DMS 273 treated with DMSO at 0.1 percent for 48 hours (cell line): ENCODE measurements around the gene NR6A1.
A peak's percentile ranks its signal among the peaks of the same experiment; 100 is the strongest.

Experiments
- DNase-seq: peaks from one replicate; lab custom pipeline; 2025; lab: John Stamatoyannopoulos, UW

The NR6A1 gene

DNA sequence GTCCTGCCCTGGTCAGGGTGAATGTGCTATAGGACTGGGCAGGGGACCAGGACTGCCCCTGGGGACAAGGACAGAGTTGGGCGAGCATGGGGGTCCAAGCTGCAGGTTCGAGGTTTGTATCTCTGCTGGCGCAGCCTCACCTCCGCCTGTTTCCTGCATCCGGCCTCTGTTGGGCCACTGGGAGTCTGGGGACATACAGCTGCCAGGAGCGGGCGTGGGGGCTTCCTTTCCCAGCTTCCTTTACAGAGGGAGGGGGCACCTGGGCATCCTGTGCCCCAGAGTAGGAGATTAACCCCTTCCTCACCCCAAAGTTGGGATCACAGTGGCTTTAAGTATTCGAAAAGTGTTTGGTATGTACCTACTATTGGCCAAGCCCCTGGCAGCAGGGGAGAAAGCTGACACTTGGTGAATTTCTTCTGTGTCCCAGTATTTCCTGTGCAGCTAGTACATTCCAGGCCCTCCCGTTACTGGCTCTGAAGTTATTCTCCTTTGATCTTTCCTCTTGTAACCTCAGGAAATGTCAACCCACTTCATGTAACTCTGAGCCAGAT, 24.8 kb upstream of the NR6A1 start:
- no peak for DNase-seq

DNA sequence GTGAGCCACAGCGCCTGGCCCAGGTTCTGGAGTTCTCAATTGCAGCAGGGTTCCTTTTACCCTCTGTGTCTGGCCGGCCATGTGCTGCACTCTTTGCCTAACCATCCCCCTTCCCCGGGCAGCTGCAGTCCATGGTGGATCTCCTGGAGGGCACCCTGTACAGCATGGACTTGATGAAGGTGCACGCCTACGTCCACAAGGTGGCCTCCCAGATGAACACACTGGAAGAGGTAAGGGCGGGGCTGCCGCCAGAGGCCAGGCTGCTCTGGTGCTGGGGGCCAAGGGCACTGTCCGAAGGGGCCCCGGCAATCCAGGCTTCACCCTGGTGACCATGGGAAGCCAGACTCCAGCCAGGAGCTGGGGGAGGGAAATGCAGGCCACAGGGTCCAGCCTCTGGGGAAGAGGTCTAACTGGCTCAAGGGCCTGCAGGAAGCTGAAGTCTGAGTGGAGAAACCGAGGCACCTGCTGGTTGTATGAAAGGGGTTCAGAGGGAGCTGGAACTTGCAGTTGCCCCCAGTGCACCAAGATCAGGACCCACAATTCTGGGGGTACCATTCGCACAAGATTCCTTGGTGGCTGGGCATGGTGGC, 23.9 kb upstream of the NR6A1 start:
- no peak for DNase-seq

- DNase-seq, result peak; percentile 48
Measured at GRCh38 chr9:124793015-124793541, 22.0 kb upstream of the NR6A1 start.

DNA sequence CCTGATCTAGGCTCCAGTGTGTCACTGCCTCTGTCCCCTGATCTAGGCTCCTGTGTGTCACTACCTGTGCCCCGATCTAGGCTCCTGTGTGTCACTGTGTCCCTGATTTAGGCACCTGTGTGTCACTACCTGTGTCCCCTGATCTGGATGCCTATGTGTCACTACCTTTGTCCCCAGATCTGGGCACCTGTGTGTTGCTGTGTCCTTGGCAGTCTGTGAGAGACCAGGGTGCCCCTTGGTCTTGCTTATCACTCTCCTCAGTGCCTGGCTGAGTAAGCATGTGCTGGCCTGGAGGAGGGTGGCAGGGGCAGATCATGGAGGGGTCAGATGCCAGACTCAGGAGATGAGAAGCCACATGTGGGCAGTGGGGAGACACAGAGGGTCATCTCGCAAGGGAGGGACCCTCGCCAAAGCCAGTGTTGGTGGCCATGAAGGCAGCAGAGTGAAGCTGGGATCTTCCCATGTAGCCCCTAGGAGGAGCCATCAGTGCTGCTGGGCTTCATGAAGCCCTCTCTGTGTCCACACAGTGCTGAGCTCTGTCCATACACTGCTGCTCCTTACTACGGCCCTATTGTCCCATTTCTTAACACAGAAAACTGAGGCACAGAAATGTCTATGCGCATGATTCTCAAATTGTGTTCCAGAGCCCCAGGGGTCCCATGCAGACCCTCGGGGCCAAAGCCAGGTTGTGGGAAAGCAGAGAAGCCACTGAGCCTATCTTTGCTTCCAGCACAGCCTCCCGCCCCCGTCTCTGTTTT, 21.3 kb upstream of the NR6A1 start:
- no peak for DNase-seq

DNA sequence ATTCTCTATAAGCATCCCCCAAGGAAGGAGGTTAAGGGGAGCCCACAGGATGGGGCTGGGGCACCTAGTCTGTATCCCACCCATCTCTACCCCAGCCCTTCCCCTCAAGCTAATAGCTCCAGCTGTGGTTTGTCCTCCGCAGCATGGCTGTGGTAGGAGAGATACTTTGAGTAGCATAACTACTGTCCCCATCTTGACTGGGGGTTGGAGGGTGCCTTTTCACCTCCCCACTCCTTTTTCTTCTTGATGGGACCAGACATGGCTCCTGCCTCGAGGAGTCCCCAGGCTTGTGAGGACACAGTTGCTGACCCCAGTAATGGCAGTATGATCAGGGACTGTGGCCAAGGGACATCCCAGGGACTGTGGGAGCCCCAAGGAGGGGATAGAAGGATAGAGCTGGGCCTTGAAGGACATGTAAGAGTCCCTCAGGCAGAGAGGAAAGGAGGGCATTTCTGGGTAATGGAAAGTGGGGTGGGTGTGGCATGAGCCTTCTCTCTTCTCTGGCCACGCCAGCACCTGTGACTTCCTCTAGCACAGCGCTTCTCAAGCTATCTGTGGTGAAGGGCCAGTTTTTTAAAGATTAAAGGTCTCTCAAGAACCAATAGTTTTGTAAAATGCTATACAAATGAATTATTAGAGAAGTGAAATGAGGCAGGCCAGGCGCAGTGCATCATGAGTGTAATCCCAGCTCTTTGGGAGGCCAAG, 19.8 kb upstream of the NR6A1 start:
- no peak for DNase-seq

GRCh38 chr9:124790301-124790700, 19.2 kb upstream of the NR6A1 start:
- no peak for DNase-seq

GRCh38 chr9:124789531-124789930, 18.4 kb upstream of the NR6A1 start:
- DNase-seq, result no peak

DNA sequence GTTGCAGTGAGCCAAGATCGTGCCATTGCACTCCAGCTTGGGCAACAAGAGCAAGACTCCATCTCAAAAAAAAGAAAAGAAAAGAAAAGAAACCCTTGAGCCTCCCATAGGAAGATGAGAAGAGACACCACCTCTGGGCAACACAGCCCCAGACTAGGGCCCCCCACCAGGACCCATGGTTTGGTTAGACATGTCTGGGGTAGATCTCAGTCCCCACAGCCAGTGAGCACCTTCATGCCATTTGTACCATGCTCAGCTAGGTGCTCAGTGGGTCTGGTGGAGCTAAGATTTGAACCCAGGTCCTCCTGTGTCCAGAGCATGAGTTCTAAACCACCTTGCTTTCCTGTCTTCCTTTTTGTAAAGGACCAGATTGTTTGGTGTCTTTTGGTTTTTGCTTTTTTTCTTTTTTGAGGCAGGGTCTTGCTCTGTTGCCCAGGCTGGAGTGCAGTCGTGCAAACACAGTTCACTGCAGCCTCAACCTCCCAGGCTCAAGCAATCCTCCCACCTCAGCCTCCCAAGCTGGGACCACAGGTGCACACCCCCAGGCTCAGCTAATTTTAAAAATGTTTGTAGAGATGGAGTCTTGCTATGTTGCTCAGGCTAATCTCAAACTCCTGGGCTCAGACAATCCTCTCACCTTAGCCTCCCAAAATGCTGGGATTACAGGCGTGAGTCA, 17.6 kb upstream of the NR6A1 start:
- DNase-seq, result no peak

- DNase-seq, result no peak
Measured at GRCh38 chr9:124786881-124787573, 15.9 kb upstream of the NR6A1 start.

GRCh38 chr9:124784509-124784908, 13.4 kb upstream of the NR6A1 start:
- no peak for DNase-seq

DNA sequence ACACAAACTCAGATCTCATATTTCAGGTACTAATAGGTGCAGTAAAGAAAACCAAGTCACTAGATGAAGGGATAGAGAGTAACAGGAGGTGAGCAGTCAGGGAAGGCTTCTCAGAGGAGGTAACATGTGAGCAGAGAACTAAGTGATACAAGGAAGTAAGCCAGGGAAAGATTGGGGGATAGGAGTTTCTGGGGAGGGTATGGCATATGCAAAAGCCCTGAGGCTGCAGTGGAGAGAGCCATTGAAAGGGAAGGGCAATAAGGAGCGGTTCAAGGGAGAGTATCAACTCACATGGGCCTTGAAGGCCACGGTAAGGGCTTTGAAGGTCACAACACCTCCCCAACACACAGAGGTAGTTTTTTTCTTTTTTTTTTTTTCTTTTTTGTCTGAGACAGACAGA, 12.7 kb upstream of the NR6A1 start:
- DNase-seq, result no peak

GRCh38 chr9:124782661-124783574, 11.8 kb upstream of the NR6A1 start:
- DNase-seq, result no peak

DNA sequence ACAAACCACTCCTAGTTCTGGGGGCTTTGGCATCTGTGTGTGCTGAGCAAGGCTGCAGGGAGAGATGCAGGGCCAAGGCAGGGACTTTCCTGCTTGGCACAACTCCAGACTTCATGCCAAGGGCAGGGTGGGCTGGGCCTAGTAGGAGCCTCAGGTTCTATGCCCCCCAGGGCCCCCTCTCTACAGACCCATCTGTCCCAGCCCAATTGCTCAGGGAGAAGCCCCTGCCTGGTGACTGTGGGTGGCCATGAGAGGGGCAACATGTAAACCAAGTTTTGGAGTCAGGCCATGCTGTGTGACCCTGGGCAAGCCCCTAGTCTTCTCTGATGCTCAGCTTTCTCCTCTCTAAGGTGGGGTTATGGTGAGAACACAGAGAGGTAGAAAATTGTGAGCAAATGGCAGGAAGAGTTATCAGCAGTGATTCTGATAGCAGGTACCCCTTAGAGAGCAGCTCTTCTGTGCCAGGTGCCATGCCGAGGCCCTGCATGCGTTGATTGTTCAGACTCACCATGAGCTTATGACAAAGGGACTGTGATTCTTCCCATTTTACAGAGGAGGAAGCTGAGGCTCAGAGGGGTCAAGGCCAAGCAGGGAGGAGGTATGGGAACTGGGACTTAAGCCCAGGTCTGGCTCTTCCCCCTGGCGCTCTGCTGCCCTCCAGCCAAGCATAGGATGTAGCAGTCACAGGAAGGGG, 11.0 kb upstream of the NR6A1 start:
- no peak for DNase-seq

DNA sequence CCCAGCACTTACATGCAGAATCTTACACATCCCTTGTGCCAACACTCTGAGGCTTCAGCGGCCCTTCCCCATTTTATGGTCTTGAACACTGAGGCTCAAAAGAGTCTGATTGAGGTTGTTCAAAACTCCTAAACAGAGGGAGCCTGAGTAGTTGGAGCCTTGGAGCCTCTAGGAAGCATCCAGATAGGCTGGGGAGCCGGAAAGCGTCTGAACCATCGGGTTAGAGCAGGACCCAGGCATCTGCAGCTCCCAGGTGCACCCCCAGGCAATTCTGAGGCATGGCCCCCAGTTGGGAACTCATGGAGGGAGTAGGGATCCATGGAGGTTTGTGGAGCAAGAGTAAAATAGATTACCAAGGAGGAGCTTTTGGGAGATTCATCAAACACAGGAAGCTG, 9.6 kb upstream of the NR6A1 start:
- DNase-seq, result no peak

DNA sequence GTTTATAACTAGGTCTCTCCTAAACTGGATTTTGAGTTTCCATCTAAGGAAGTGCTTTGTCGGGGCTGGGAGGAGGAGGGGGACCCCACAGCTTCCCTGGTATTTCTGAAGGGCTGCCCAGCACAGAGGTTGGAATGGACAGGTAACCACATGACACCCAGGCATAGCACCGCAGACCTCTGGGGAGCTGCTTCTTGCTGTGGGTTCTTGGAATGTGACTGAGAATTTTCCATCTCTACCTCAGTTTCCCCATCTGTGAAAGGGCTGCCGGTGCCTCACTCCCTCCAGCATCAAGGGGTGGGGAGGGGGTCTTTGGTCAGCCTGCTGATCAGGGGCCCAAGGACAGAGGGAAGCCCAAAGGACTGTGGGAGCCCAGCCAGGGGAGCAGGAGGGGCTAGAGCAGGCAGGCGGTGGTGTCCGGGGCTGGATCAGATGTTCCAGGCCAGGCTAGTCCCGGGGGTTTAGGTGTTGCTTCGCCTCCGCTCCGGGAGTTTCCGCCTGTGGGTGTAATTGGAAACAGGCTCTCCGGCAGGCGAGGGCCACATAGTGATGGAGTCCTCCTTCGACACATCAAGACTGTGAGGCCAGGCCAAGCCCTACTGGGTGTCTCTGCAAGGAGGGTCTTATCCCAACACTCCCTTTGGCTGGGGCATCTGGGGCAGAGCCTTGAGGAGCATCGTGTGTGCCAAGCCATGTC, 9.1 kb upstream of the NR6A1 start:
- DNase-seq, result no peak

GRCh38 chr9:124779368-124780059, 8.4 kb upstream of the NR6A1 start:
- peak; percentile 59 for DNase-seq

DNA sequence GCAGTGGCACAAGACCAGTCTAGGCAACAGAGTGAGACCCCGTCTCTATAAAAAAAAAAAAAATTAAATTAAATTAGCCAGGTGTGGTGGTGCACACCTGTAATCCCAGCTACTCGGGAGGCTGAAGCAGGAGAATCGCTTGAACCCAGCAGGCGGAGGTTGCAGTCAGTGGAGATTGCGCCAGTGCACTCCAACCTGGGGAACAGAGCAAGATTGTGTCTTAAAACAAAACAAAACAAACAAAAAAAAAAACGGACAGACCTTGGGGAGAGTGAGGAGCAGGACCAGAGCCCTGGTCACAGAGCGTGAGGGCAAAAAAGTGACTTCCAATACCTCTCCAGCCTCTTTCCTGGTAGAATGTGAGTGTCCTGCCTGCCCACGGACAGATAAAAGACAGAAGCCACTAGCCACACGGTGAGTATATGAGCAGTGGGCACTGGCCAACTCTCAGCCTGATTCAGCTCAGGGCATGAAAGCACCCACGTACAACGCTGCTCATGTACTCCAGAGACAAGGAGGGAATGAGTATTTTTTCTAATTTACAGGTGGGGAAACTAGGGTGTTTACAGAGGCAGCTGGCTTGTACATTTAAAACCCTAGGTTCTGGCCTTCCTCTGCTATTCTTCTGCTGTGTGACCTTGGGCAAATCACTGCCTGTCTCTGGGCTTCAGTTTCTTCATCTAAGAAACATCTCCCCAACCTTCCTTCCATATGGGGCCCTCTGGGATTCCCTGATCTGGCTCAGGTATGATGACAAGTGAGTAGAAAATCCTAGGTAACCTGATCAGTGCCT, 7.7 kb upstream of the NR6A1 start:
- DNase-seq, result no peak
